ENCODE measurements around the gene ATP6AP2.

Gene ATP6AP2

DNA sequence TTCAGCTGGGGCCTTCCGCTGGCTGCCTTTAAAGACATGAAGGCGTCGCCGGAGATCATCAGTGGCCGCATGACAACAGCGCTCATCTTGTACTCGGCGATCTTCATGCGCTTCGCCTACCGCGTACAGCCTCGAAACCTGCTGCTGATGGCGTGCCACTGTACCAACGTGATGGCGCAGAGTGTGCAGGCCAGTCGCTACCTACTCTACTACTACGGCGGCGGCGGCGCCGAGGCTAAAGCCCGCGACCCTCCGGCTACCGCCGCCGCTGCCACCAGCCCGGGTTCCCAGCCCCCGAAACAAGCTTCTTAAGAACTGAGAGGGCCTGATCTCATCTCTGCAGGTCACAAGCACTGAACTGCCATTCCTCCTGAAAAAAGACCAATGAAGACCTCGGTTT lies 42.9 kb downstream of the ATP6AP2 start:
- TF ChIP-seq CTCF (IDR thresholded peaks at IDR 0.05; ENCODE audit: borderline replicate concordance, insufficient read depth, low read depth, low read length): no peak
- H3K4me3 ChIP-seq (ENCODE audit: low read depth, low read length): no peak overlapping the region

- no peak overlapping the region for H3K4me3 ChIP-seq (ENCODE audit: low read depth, low read length)
- no peak for TF ChIP-seq CTCF (IDR thresholded peaks at IDR 0.05; ENCODE audit: borderline replicate concordance, insufficient read depth, low read depth, low read length)
These were observed 44.5 kb downstream of the ATP6AP2 start for GRCh38 chrX:40625294-40625693.

DNA sequence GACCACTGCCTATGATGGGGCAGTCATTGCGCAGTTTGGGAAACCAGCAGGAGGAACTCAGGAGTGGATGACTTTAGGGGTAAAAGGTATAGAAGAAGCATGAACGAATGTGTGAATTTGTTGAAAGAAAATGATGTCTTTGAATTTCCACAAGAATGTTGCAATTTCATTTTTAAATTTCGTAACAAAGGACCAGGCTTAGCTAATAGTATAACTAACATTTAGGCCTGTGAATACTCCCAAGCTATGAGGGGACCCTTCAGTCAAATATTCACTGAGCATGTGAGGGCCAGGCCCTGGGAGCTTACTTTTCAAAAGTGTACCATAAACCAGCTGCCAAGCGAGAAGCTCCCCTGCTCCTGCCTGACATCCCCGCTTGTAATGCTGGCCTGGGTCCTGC lies 47.7 kb downstream of the ATP6AP2 start:
- no peak for TF ChIP-seq CTCF (IDR thresholded peaks at IDR 0.05; ENCODE audit: borderline replicate concordance, insufficient read depth, low read depth, low read length)
- H3K4me3 ChIP-seq (ENCODE audit: low read depth, low read length): no peak overlapping the region

DNA sequence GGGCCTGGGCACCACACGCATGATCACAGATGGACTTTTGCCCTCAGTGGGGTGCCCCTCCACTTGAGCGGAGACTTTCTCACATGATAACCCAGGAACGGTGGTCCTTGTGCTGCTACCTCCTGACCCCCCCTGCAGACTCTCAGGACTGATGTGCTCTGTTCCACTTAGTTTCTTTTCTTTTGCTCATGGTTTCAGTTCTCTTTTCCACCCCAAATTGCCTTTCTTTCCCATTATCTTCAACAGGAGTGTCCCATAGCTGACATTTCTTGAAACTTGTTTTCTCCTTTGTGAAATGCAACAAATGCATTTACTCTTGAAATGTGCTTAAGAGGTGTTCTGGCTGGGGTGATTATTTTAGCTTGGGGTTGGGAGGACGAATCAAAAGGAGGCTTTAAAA lies 51.4 kb downstream of the ATP6AP2 start:
- H3K4me3 ChIP-seq (ENCODE audit: low read depth, low read length): no peak overlapping the region
- no peak for TF ChIP-seq CTCF (IDR thresholded peaks at IDR 0.05; ENCODE audit: borderline replicate concordance, insufficient read depth, low read depth, low read length)

DNA sequence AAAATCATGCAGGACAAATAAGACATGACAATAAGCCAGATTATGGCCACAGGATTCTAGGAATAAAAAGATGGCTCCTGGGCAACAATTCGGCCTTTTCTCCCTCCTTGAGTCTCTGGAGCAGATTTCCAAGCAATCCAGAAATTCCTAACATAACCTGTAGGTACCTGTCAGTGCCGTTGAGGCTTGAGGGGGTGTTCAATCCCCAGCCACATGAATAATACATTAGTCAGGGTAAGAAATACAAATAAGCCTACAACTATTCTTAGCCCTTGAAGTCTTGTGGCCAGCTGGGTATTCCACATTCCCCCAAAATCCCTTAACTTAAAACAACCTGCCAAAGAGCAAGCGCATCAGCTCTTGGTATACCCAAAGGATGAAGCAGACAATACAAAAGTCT lies 56.9 kb downstream of the ATP6AP2 start:
- TF ChIP-seq CTCF (IDR thresholded peaks at IDR 0.05; ENCODE audit: borderline replicate concordance, insufficient read depth, low read depth, low read length): no peak
- no peak overlapping the region for H3K4me3 ChIP-seq (ENCODE audit: low read depth, low read length)

- H3K4me3 ChIP-seq (ENCODE audit: low read depth, low read length): peak overlapping the region; percentile 54
- no peak for TF ChIP-seq CTCF (IDR thresholded peaks at IDR 0.05; ENCODE audit: borderline replicate concordance, insufficient read depth, low read depth, low read length)
These were observed 63.4 kb downstream of the ATP6AP2 start for GRCh38 chrX:40644176-40644575.

- peak overlapping the region; percentile 54 for H3K4me3 ChIP-seq (ENCODE audit: low read depth, low read length)
- TF ChIP-seq CTCF (IDR thresholded peaks at IDR 0.05; ENCODE audit: borderline replicate concordance, insufficient read depth, low read depth, low read length): no peak
These were observed 64.1 kb downstream of the ATP6AP2 start for GRCh38 chrX:40644821-40645358.

All from GM12875 (cell line).